K562 (cell line): ENCODE results near the gene TMEM135. TPM values are rescaled to one million over a fixed set of nuclear protein-coding genes. Genes with fewer than 3 reads are reported as not detected.

Experiments used
- ATAC-seq: fragments of 200-7000 bp; cut with Tn5 transposase; 3 replicates; pipeline ENCODE4 v1.9.1; 2020; ENCODE audit warnings: moderate library complexity
- BruUV-seq: library from RNA; stranded (reverse); fragments of 400-500 nt; replicated peaks from 2 replicates; lab custom pipeline; 2021; lab: Mats Ljungman, UMichigan
- CTCF ChIA-PET: fragments of 300-600 bp; formaldehyde crosslinking; extraction: SDS; loops from one replicate; lab custom pipeline; 2021; ENCODE audit warnings: low intra/inter-chr PET ratio; lab: Yijun Ruan, JAX
- POLR2A ChIA-PET: fragments of 300-600, 350-650 bp; sonication (Branson Sonifier 250); formaldehyde crosslinking; extraction: SDS; loops from one replicate; lab custom pipeline; 2021; ENCODE audit warnings: antibody characterized with exemption, inconsistent platforms; lab: Yijun Ruan, JAX
- DNase-seq, 4 experiments: peaks; one replicate each; pipeline versions ENCODE4 v3.0.0 to v3.0.0-alpha.2; 2011 to 2018; ENCODE audit warnings: low spot score in 3 of 4, mixed read lengths in 3 of 4; ENCODE audit errors: extremely low read depth in 1 of 4
- FAIRE-seq: peaks from 2 replicates; lab custom pipeline; 2011; peaks lifted over from hg19 to GRCh38; lab: Jason Lieb, UNC
- H2AFZ ChIP-seq: 2 replicates; pipeline ENCODE4 v1.6.0; 2011; ENCODE audit warnings: low read depth, low read length, control low read depth, inconsistent platforms
- H3K27ac ChIP-seq: fragments of 200-600 bp; 3 replicates; pipeline ENCODE4 v1.8.0; 2011; ENCODE audit warnings: low read depth, mild to moderate bottlenecking, control low read depth, inconsistent platforms, low read length, moderate library complexity, mixed read lengths; ENCODE audit errors: extremely low read depth
- H3K27me3 ChIP-seq, 2 experiments: fragments of 300-600 bp in 1 of 2; 2 replicates in 1 of 2; 3 replicates in 1 of 2; pipeline versions ENCODE4 v1.6.0 to v1.8.0; 2011; ENCODE audit warnings: inconsistent platforms in 2 of 2, low read length in 2 of 2, mild to moderate bottlenecking in 1 of 2, mixed read lengths in 1 of 2, moderate library complexity in 1 of 2; ENCODE audit not compliant: control insufficient read depth in 2 of 2, insufficient read depth in 2 of 2
- H3K36me3 ChIP-seq: fragments of 300-600 bp; 3 replicates; pipeline ENCODE4 v1.8.0; 2011; ENCODE audit warnings: mild to moderate bottlenecking, low read length, inconsistent platforms; ENCODE audit not compliant: control insufficient read depth, insufficient read depth
- H3K4me1 ChIP-seq, 2 experiments: fragments of 200-600 bp in 1 of 2; replicated peaks in 1 of 2; 2 replicates in 1 of 2; 3 replicates in 1 of 2; pipeline versions ENCODE4 v1.5.1 to v1.8.0; 2011; ENCODE audit warnings: inconsistent platforms in 2 of 2, low read length in 2 of 2, mild to moderate bottlenecking in 1 of 2, mixed read lengths in 1 of 2, moderate library complexity in 1 of 2; ENCODE audit not compliant: control insufficient read depth in 2 of 2, insufficient read depth in 2 of 2
- H3K4me2 ChIP-seq: 2 replicates; pipeline ENCODE4 v1.6.1; 2011; ENCODE audit warnings: low read length, control low read depth, inconsistent platforms, mixed read lengths; ENCODE audit not compliant: insufficient read depth
- H3K4me3 ChIP-seq: fragments of 200-600 bp; sonication (generic), shearing (Covaris generic); 2 replicates; pipeline ENCODE4 v1.5.1; 2016; ENCODE audit warnings: control low read depth, inconsistent platforms
- H3K79me2 ChIP-seq: fragments of 200-600 bp; 3 replicates; pipeline ENCODE4 v1.8.0; 2011; ENCODE audit warnings: low read length, inconsistent platforms; ENCODE audit not compliant: control insufficient read depth, insufficient read depth
- H3K9ac ChIP-seq, 2 experiments: 2 replicates each; pipeline versions ENCODE4 v1.6.0 to v1.6.1; 2011; ENCODE audit warnings: low read depth in 2 of 2, low read length in 2 of 2, control low read depth in 1 of 2, inconsistent platforms in 1 of 2, mild to moderate bottlenecking in 1 of 2, mixed read lengths in 1 of 2; ENCODE audit not compliant: insufficient read depth in 1 of 2
- H3K9me1 ChIP-seq: one replicate; pipeline ENCODE4 v1.6.0; 2011; ENCODE audit warnings: inconsistent platforms, mild to moderate bottlenecking, low read length, moderate library complexity; ENCODE audit not compliant: control insufficient read depth, insufficient read depth
- H3K9me3 ChIP-seq: replicated peaks from 2 replicates; pipeline ENCODE4 v1.5.1; 2011; ENCODE audit warnings: low read depth, low read length, inconsistent platforms; ENCODE audit not compliant: control insufficient read depth, insufficient read depth
- H4K20me1 ChIP-seq: replicated peaks from 2 replicates; pipeline ENCODE4 v1.6.1; 2011; ENCODE audit warnings: low read length, inconsistent platforms, mixed read lengths; ENCODE audit not compliant: control insufficient read depth, insufficient read depth
- KLF10 ChIP-seq: fragments of 250-450 bp; sonication (Bioruptor Pico); IDR thresholded peaks from 2 replicates; pipeline ENCODE4 v1.6.1; 2021; ENCODE audit warnings: matching md5 sums
- RB1 ChIP-seq: fragments of 450-650 bp; IDR thresholded peaks from 2 replicates; pipeline ENCODE4 v1.6.1; 2017; ENCODE audit warnings: low read depth, mild to moderate bottlenecking
- TOE1 ChIP-seq, 2 experiments: fragments of 450-650 bp in 1 of 2; sonication (generic) in 1 of 2; formaldehyde crosslinking in 1 of 2; IDR thresholded peaks; 2 replicates each; pipeline versions ENCODE4 v1.7.1 to v1.8.0; 2016 to 2022; ENCODE audit warnings: borderline replicate concordance in 2 of 2, mild to moderate bottlenecking in 2 of 2, antibody characterized with exemption in 1 of 2, inconsistent platforms in 1 of 2, low read depth in 1 of 2, missing genetic modification reagents in 1 of 2, moderate library complexity in 1 of 2
- ZC3H11A ChIP-seq: IDR thresholded peaks from 2 replicates; pipeline ENCODE4 v1.6.1; 2012; ENCODE audit warnings: low read depth, low read length, improper control_type of control experiment
- ZFP1 ChIP-seq: fragments of 450-650 bp; formaldehyde crosslinking; IDR thresholded peaks from 2 replicates; pipeline ENCODE4 v1.4.0; 2020; ENCODE audit warnings: mild to moderate bottlenecking, mixed read lengths
- ZFPM2 ChIP-seq: fragments of 250-450 bp; sonication (Bioruptor Pico); IDR thresholded peaks from 2 replicates; pipeline ENCODE4 v1.5.1; 2022; ENCODE audit warnings: mild to moderate bottlenecking
- ZNF316 ChIP-seq: fragments of 450-650 bp; IDR thresholded peaks from 2 replicates; pipeline ENCODE4 v1.6.1; 2016
- ZNF589 ChIP-seq: fragments of 200-800 bp; sonication (Bioruptor generic); IDR thresholded peaks from 2 replicates; pipeline ENCODE4 v1.6.1; 2016; ENCODE audit warnings: low read depth, missing genetic modification characterization, missing compliant biosample characterization
- WGBS: fragments of 100-300 bp; shearing (Covaris generic); methylation state at CpG from one replicate; pipeline ENCODE4 v1.1.6; 2016; ENCODE audit warnings: low coverage, mixed read lengths; ENCODE audit not compliant: insufficient coverage; ENCODE audit errors: missing lambda C conversion rate; 5-methylcytosine and 5-hydroxymethylcytosine counted together
- in situ Hi-C: fragments of 300-500 bp; cut with MboI; formaldehyde crosslinking; loops from 4 replicates; pipeline ENCODE4 v1.15.0; 2018; ENCODE audit warnings: inconsistent platforms, mixed read lengths
- intact Hi-C: fragments of 100-400 bp; cut with micrococcal nuclease; formaldehyde crosslinking; loops from 2 replicates; pipeline ENCODE4 v1.14.2; 2022
- polyA plus RNA-seq, 8 experiments: library from polyadenylated mRNA; depleted of rRNA in 4 of 8; stranded (reverse) in 5 of 8; unstranded in 3 of 8; fragments of >200 nt; fragmentation: Nextera tagmentation in 2 of 8; fragmentation: Illumina TruSeq in 1 of 8; extraction: Ambion mirVana in 2 of 8; extraction: Trizol in 1 of 8; gene quantifications; 2 replicates each; pipeline versions ENCODE4 v1.2.1 to v1.2.3, GENCODE V29; 2011 to 2014; ENCODE audit warnings: inconsistent platforms in 1 of 8, missing spikeins in 1 of 8
- total RNA-seq, 7 experiments: library from RNA; depleted of rRNA in 6 of 7; stranded (reverse); fragments of >200 nt in 6 of 7; fragmentation: Illumina TruSeq in 2 of 7; extraction: Trizol in 2 of 7; gene quantifications; 2 replicates each; pipeline versions ENCODE4 v1.2.1 to v1.2.3, GENCODE V29; 2011 to 2021; ENCODE audit warnings: low replicate concordance in 1 of 7
- TF ChIP-seq, protein P1 (sequence below): sonication (generic); formaldehyde crosslinking; IDR thresholded peaks from 2 replicates; pipeline ENCODE4 v1.4.0; 2020; ENCODE audit warnings: mild to moderate bottlenecking, missing genetic modification reagents
- TF ChIP-seq, protein P2 (sequence below): IDR thresholded peaks from 2 replicates; pipeline ENCODE4 v1.6.1; 2012; ENCODE audit warnings: low read depth, low read length, improper control_type of control experiment, borderline replicate concordance
- TF ChIP-seq, protein P3 (sequence below): fragments of 450-650 bp; IDR thresholded peaks from 2 replicates; pipeline ENCODE4 v1.6.1; 2018; ENCODE audit not compliant: partially characterized antibody

The TMEM135 gene
- total and polyA plus RNA-seq, 9 of the 15 experiments (the other 6 are each of a cell fraction or from before 2014, with no cell fraction given) = 17.3 to 53.6 (median 24.9) TPM

DNA sequence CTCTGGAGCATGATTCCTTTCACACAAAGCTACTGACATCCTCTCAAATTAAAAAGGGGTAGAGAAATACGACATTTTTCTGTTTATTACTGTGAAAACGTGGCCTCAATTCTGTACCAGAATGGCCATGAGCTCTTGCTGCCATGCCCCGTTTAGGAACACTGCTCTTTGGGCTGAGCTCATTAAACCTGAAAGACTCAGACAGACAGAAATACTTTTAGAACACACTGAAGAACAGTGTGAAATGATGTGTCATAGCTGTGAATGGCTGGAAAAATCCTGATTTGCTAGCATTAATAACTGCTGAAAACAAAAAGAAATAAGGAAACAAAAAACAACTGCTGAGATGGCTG lies 32.2 kb upstream of the TMEM135 start:
- no peak for FAIRE-seq
- Histone ChIP-seq H3K27ac (peak overlapping the region; percentile 29; the same call in 2 of the 3 replicates), H3K4me2 (peak overlapping the region; percentile 28; the same call in 1 of the 2 replicates), H3K9me3 (no peaks in the 10 kb centered on the region), H3K4me1 (peaks cover 4 to 21% of the 10 kb centered on the region in 2 experiments; a peak in 3 of 5 replicates), H2AFZ (peak overlapping the region; percentile 92), H4K20me1 (no peaks in the 10 kb centered on the region), H3K27me3 (no peaks in the 10 kb centered on the region), H3K79me2 (no peaks in the 10 kb centered on the region), H3K9ac (peak overlapping the region in 1 of 2 experiments; percentile 54; a peak in 2 of 4 replicates), H3K36me3 (no peaks in the 10 kb centered on the region), H3K9me1 (no peaks in the 10 kb centered on the region), H3K4me3 (no peak overlapping the region)
- ATAC-seq = peak; percentile 9; the same call in 1 of the 3 replicates
- no TSS peak for BruUV-seq
- intact Hi-C loops (no loop called here), in situ Hi-C loops (no loop called here)
- ChIA-PET CTCF (no interaction called here), POLR2A (interaction anchor here (0.7 to 1.5 kb wide), 4 partner anchors 12 to 929 kb away, joined by 3 to 4 read pairs (median 3); no protein-coding TSS in a partner anchor)
- DNase-seq = no peak
- WGBS = 38% methylated on average over 3 of the region's 3 CpGs
- TF ChIP-seq KLF10 (no peak), RB1 (no peak), ZC3H11A (no peak), ZFPM2 (CRISPR knock-in tag) (no peak), ZNF589 (CRISPR knock-in tag) (no peak), TOE1 (IDR thresholded peaks at IDR 0.05; ENCODE audit: borderline replicate concordance) (no peak), TOE1 (CRISPR knock-in tag; IDR thresholded peaks at IDR 0.05; ENCODE audit: borderline replicate concordance, low read depth) (no peak), ZFP1 (no peak), ZNF316 (peak; percentile 19; the same call in 1 of the 2 replicates)
- TF ChIP-seq, protein P1, sequence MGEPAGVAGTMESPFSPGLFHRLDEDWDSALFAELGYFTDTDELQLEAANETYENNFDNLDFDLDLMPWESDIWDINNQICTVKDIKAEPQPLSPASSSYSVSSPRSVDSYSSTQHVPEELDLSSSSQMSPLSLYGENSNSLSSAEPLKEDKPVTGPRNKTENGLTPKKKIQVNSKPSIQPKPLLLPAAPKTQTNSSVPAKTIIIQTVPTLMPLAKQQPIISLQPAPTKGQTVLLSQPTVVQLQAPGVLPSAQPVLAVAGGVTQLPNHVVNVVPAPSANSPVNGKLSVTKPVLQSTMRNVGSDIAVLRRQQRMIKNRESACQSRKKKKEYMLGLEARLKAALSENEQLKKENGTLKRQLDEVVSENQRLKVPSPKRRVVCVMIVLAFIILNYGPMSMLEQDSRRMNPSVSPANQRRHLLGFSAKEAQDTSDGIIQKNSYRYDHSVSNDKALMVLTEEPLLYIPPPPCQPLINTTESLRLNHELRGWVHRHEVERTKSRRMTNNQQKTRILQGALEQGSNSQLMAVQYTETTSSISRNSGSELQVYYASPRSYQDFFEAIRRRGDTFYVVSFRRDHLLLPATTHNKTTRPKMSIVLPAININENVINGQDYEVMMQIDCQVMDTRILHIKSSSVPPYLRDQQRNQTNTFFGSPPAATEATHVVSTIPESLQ (CRISPR knock-in tag) = no peak
- TF ChIP-seq, protein P2, sequence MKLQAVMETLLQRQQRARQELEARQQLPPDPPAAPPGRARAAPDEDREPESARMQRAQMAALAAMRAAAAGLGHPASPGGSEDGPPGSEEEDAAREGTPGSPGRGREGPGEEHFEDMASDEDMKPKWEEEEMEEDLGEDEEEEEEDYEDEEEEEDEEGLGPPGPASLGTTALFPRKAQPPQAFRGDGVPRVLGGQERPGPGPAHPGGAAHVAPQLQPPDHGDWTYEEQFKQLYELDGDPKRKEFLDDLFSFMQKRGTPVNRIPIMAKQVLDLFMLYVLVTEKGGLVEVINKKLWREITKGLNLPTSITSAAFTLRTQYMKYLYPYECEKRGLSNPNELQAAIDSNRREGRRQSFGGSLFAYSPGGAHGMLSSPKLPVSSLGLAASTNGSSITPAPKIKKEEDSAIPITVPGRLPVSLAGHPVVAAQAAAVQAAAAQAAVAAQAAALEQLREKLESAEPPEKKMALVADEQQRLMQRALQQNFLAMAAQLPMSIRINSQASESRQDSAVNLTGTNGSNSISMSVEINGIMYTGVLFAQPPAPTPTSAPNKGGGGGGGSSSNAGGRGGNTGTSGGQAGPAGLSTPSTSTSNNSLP = no peak
- TF ChIP-seq, protein P3, sequence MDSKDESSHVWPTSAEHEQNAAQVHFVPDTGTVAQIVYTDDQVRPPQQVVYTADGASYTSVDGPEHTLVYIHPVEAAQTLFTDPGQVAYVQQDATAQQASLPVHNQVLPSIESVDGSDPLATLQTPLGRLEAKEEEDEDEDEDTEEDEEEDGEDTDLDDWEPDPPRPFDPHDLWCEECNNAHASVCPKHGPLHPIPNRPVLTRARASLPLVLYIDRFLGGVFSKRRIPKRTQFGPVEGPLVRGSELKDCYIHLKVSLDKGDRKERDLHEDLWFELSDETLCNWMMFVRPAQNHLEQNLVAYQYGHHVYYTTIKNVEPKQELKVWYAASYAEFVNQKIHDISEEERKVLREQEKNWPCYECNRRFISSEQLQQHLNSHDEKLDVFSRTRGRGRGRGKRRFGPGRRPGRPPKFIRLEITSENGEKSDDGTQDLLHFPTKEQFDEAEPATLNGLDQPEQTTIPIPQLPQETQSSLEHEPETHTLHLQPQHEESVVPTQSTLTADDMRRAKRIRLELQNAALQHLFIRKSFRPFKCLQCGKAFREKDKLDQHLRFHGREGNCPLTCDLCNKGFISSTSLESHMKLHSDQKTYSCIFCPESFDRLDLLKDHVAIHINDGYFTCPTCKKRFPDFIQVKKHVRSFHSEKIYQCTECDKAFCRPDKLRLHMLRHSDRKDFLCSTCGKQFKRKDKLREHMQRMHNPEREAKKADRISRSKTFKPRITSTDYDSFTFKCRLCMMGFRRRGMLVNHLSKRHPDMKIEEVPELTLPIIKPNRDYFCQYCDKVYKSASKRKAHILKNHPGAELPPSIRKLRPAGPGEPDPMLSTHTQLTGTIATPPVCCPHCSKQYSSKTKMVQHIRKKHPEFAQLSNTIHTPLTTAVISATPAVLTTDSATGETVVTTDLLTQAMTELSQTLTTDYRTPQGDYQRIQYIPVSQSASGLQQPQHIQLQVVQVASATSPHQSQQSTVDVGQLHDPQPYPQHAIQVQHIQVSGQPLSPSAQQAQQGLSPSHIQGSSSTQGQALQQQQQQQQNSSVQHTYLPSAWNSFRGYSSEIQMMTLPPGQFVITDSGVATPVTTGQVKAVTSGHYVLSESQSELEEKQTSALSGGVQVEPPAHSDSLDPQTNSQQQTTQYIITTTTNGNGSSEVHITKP = no peak
